Measurements from ENCODE around the gene ADGRL3.

The ADGRL3 gene

DNA sequence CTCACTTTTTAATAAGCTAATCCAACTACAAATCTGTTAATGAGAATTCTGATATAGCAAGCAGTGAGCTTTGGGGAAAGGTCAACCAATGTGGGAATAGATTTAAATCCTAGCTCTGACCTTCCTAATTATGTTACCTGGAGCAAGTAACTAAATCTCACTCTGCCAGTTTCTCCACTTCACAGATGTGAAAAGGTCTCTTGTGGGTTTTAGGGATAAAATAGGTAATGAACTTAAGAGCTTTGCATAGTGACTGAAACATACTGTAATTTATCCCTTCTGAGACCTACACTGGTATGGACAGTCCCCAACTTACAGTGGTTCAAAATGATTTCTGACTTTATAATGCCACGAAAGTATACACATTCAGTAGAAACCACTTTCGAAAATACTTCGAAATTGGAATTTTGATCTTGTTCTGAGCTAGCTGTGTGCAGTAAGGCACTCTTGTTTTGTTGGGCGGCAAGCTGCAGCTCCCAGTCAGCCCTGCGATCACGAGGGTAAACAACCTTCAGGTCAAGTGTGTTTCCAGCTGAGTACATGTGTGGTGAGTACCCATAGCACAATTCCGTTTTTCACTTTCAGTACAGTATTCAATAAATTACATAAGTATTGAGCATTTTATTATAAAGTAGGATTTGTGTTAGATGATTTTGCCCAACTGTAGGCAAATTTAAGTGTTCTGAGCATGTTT, 93.7 kb downstream of the ADGRL3 start:
- H3K27ac Mint-ChIP-seq: no peak overlapping the region
- no peaks in the 10 kb centered on the region for H3K36me3 Mint-ChIP-seq
- H3K4me1 Mint-ChIP-seq: no peaks in the 10 kb centered on the region
- no peak for ATAC-seq
- DNase-seq (ENCODE audit: low spot score in 2 of 2): no peak
- no peak overlapping the region for H3K4me3 Mint-ChIP-seq
- H3K9me3 Mint-ChIP-seq: peaks cover 12% of the 10 kb centered on the region

DNA sequence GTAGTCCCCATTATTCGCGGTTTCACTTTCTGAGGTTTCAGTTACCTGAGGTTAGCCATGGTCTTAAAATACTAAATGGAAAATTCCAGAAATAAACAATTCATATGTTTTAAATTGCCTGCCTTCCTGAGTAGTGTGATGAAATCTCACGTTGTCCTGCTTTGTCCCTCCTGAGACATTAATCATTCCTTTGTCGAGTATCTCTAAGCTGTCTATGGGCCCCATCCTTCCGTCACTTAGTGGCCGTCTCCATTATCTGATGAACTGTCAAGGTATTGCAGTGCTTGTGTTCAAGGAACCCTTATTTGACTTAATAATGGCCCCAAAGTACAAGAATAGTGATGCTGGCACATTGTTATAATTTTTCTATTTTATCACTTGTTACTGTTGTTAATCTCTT, 94.8 kb downstream of the ADGRL3 start:
- no peak overlapping the region for H3K4me3 Mint-ChIP-seq
- DNase-seq (ENCODE audit: low spot score in 2 of 2) (no peak), ATAC-seq (no peak)
- H3K27ac Mint-ChIP-seq: no peak overlapping the region
- H3K9me3 Mint-ChIP-seq: peaks cover 12% of the 10 kb centered on the region
- no peaks in the 10 kb centered on the region for H3K4me1 Mint-ChIP-seq
- no peaks in the 10 kb centered on the region for H3K36me3 Mint-ChIP-seq

DNA sequence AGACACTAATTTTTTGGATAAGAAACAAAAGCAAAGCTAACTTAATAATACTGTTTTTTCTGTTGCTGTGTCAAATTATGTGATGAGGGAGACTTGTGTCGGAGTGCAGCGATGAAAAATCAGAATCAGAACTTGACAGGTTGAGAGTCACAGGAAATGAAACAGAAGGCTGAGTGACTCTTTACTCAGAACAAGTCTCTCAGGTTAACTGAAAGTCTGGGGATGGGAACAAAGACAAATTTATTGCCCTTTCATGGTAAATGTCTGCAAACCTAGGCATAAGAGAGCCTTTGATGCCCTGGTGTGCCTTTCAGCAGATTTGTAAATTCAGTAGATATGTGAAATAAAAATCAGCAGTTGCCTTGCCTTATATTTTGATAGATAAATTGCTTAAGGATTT, 96.0 kb downstream of the ADGRL3 start:
- ATAC-seq (no peak), DNase-seq (ENCODE audit: low spot score in 2 of 2) (no peak)
- peaks cover 6% of the 10 kb centered on the region for H3K9me3 Mint-ChIP-seq
- no peaks in the 10 kb centered on the region for H3K4me1 Mint-ChIP-seq
- no peak overlapping the region for H3K4me3 Mint-ChIP-seq
- H3K36me3 Mint-ChIP-seq: no peaks in the 10 kb centered on the region
- no peak overlapping the region for H3K27ac Mint-ChIP-seq

DNA sequence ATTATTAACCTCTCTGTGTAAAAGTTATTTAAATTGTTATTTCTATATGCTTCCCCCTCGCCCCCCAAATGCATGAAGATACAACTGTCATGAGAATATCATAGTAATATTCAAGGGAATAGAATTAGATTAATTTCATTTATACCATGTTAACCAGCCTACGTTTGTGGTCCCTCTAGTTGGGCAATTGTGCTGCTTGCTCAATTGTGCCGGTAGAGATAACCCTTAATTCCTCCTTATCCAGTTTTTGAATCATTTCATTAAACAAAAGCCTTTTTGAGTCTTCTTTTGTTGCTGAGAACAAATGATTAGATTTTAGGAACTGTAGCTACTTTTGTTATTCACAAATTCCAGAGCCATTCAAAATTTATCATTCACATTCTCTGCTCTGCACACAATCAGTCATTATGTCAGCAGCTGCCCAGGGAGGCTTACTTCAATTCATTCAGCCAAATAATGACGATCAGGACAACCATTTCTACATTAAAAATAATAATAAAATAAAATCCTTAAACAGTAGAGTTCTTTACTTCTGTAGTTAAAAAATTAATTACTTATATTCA, 98.1 kb downstream of the ADGRL3 start:
- DNase-seq (ENCODE audit: low spot score in 2 of 2) (no peak), ATAC-seq (no peak)
- Mint-ChIP-seq H3K36me3 (no peaks in the 10 kb centered on the region), H3K9me3 (peaks cover 5% of the 10 kb centered on the region), H3K27ac (no peak overlapping the region), H3K4me1 (no peaks in the 10 kb centered on the region), H3K4me3 (no peak overlapping the region)

DNA sequence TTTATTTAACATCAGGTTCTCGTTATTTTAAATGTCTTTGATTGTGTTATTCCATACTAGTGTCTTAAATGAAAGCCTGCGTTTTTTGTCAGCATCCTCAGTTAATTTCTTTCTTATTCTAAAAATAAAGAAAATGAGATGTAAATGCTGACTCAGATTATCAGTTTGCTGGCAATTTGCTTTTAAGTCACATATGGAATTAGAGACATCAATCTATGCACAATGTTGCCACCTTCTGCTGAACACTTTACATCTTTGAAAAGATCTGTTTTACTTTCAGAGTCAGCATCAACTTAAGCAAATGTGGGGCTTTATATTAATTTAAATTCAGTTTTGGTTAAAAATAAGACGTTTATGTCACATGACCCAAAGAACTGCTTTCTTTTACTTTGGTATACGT, 99.2 kb downstream of the ADGRL3 start:
- Mint-ChIP-seq H3K9me3 (peaks cover 5% of the 10 kb centered on the region), H3K4me1 (no peaks in the 10 kb centered on the region), H3K27ac (no peak overlapping the region), H3K36me3 (no peaks in the 10 kb centered on the region), H3K4me3 (no peak overlapping the region)
- no peak for ATAC-seq
- no peak for DNase-seq (ENCODE audit: low spot score in 2 of 2)

DNA sequence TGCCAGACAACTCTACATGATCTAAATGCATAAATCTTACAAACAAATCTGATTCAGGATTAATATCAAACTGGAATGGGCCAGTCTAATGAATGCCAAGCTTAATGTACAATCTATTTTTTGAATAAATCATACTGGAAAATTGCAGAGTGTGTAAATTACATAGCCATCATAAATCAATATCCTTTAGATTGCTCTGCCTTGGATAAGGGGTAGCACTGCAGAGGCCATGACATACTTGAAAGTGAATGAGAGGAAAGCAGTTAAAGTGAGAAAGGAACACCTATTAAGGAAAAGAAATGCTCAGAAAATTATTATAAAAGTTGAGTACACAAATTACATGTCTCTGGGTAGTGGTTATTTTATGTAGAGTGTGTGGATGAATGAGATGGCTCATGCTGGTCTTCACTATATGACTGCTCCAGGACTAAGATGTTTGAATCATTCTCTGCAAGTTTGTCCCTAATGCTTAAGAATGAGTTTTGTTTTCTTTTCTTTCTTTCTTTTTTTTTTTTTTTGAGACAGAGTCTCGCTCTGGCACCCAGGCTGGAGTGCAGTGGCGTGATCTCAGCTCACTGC, 100.2 kb downstream of the ADGRL3 start:
- no peak for DNase-seq (ENCODE audit: low spot score in 2 of 2)
- Mint-ChIP-seq H3K4me3 (no peak overlapping the region), H3K36me3 (no peaks in the 10 kb centered on the region), H3K27ac (no peak overlapping the region), H3K9me3 (peaks cover 5% of the 10 kb centered on the region), H3K4me1 (no peaks in the 10 kb centered on the region)
- ATAC-seq: no peak

DNA sequence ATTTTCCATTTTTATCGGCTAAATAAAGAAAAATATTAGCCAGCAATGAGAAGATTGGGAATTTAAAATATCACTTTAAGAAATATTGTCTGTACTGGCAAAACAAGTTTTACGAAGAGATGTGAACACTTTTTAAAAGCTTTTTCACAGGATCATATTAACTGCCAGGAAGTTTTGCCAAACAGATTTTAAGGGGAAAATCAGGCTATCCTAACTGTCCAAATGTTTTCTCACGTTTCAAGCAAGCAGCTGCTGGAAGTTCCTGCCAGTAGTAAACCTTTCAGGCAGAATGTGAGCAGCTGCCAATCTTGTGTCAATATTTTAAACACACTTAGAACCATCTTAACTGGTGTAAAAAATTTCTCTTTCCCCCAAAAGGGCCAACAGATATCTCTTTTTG, 101.1 kb downstream of the ADGRL3 start:
- no peak overlapping the region for H3K27ac Mint-ChIP-seq
- ATAC-seq: no peak
- peaks cover 2% of the 10 kb centered on the region for H3K9me3 Mint-ChIP-seq
- no peaks in the 10 kb centered on the region for H3K4me1 Mint-ChIP-seq
- DNase-seq (ENCODE audit: low spot score in 2 of 2): no peak
- no peak overlapping the region for H3K4me3 Mint-ChIP-seq
- H3K36me3 Mint-ChIP-seq: no peaks in the 10 kb centered on the region

DNA sequence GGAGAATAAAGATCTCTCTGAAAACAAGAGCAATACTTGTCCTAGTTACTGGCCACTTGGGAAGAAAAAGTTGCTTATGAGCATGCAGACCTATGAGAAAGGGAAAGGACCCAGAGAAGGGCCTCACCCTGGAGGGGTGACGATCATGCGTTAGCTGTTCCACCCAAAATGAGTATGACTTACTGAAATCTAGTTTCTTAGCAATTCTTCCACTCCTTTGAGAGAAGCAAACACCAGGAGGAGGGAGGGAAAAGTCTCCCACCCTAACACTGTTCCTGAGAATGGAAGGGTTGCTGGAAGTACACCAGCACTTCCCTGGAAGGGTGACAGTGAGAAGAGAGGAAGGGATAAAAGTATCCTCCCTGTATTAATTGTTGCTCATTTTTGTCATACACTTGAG, 107.9 kb downstream of the ADGRL3 start:
- peaks cover 13% of the 10 kb centered on the region for H3K9me3 Mint-ChIP-seq
- H3K4me1 Mint-ChIP-seq: no peaks in the 10 kb centered on the region
- no peak overlapping the region for H3K4me3 Mint-ChIP-seq
- no peaks in the 10 kb centered on the region for H3K36me3 Mint-ChIP-seq
- DNase-seq (ENCODE audit: low spot score in 2 of 2): no peak
- no peak for ATAC-seq
- no peak overlapping the region for H3K27ac Mint-ChIP-seq

DNA sequence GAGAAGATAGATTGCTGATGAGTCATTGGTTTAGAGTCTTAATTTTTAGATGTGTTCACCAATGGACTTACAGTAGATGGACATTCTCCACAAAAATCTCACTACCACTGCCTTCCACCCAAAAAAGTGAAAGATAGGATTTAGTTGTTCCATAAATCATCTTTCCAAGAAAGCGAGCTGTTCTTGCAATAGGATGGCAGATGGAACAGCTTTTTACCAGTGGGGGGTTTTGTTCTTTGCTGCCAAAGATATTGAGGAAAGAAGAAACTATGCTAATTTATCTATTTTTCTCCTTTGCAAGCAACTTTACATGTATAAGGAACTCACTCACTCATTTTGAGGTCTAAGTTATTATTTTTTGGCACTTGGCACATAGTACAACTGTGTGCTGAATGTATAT, 109.5 kb downstream of the ADGRL3 start:
- no peak for DNase-seq (ENCODE audit: low spot score in 2 of 2)
- Mint-ChIP-seq H3K9me3 (peaks cover 16% of the 10 kb centered on the region), H3K27ac (no peak overlapping the region), H3K4me3 (no peak overlapping the region), H3K4me1 (no peaks in the 10 kb centered on the region), H3K36me3 (no peaks in the 10 kb centered on the region)
- no peak for ATAC-seq

DNA sequence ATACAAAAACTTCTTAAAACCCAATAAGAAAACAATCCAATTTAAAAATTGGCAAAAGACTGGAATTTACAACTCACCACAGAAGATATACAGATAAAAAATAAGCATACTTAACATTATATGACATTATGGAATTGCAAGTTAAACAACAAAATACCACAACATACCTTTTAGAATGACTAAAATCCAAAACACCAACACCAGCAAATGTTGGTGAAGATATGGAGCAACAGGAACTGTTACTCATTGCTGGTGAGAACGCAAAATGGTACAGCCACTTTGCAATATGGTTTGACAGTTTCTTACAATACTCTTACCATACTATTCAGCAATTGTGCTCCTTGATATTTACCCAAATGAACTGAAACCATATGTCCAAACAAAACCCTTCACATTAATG, 112.4 kb downstream of the ADGRL3 start:
- no peak overlapping the region for H3K4me3 Mint-ChIP-seq
- no peaks in the 10 kb centered on the region for H3K4me1 Mint-ChIP-seq
- DNase-seq (ENCODE audit: low spot score in 2 of 2) (no peak), ATAC-seq (no peak)
- H3K9me3 Mint-ChIP-seq: peaks cover 25% of the 10 kb centered on the region
- H3K27ac Mint-ChIP-seq: no peak overlapping the region
- no peaks in the 10 kb centered on the region for H3K36me3 Mint-ChIP-seq

DNA sequence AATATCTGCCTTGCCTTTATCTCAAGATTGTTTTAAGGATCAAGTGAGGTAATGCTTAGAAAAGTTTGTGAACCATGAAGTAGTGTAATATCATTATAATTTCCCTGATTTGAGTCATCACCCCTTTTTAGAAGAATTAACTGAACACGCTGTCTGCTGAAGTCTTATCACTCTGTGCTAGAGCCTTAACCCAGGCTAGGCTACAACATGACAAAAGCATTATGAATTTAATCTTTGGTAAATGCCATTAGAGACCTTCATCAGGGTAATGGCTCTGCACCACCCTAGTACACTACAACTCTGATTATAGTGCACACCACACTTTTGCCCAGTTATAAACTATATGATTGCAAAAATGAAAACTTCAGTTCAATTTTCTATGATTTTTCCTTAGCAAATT, 118.3 kb downstream of the ADGRL3 start:
- ATAC-seq (no peak), DNase-seq (ENCODE audit: low spot score in 2 of 2) (no peak)
- H3K27ac Mint-ChIP-seq: no peak overlapping the region
- no peaks in the 10 kb centered on the region for H3K4me1 Mint-ChIP-seq
- peaks cover 22% of the 10 kb centered on the region for H3K9me3 Mint-ChIP-seq
- H3K4me3 Mint-ChIP-seq: no peak overlapping the region
- H3K36me3 Mint-ChIP-seq: no peaks in the 10 kb centered on the region

DNA sequence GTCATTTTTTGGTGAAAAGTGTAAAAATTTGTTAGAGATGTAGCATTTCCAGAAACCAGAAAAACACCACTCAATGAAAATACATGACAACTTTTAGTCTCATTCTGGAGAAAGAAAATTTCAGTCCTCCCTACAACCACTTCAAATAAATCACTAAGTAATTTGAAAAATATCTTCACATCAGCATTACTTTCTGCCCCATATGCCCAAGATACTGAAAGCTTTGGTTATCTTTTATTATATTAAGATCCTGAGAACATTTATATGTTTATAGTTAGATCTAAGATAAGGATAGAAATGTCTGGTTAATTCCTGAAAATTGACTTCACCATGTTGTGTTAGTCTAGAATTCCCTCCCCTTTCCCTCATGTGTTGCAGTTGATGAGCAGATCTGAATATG, 119.0 kb downstream of the ADGRL3 start:
- Mint-ChIP-seq H3K4me3 (no peak overlapping the region), H3K9me3 (peaks cover 27% of the 10 kb centered on the region), H3K4me1 (no peaks in the 10 kb centered on the region), H3K27ac (no peak overlapping the region), H3K36me3 (no peaks in the 10 kb centered on the region)
- ATAC-seq: no peak
- no peak for DNase-seq (ENCODE audit: low spot score in 2 of 2)

DNA sequence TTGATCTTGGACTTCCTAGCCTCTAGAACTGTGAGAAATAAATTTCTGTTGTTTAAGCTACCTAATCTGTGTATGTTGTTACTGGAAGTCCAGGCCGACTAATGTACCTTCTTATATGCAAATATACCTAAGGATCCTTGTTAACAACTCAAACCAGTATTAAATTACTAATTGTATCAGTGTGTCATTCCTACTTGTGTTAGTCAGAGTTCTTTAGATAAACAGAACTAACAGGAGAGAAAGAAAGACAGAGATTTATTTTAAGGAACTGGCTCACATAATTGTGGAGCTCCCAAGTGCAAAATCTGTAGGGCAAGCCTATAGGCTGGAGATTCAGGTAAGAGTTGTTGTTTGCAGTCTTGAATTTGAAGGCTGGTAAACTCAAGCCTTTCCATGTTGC, 120.0 kb downstream of the ADGRL3 start:
- H3K36me3 Mint-ChIP-seq: no peaks in the 10 kb centered on the region
- peaks cover 24% of the 10 kb centered on the region for H3K9me3 Mint-ChIP-seq

DNA sequence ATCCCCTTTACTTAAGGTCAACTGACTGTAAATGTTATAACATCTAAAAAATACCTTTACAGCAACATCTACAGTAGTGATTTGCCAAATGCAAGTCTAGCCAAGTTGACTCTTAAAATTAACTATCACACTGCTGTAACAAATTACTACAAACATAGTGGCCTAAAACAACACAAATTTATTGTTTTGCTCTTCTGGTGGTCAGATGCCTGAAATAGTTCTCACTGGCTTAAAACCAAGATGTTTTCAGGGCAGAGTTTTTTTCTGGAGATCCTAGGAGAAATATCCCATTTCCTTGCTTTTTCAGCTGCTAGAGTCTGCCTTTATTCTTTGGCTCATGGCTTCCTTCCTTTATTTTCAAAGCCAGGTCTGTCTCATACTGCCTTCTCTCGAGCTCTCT, 120.5 kb downstream of the ADGRL3 start:
- Mint-ChIP-seq H3K9me3 (peaks cover 24% of the 10 kb centered on the region), H3K4me1 (no peaks in the 10 kb centered on the region), H3K27ac (no peak overlapping the region), H3K4me3 (no peak overlapping the region), H3K36me3 (no peaks in the 10 kb centered on the region)
- ATAC-seq (no peak), DNase-seq (ENCODE audit: low spot score in 2 of 2) (no peak)

More for the DNA sequence above, 120.0 kb downstream of the ADGRL3 start:
- ATAC-seq (no peak), DNase-seq (ENCODE audit: low spot score in 2 of 2) (no peak)
- H3K4me1 Mint-ChIP-seq: no peaks in the 10 kb centered on the region
- no peak overlapping the region for H3K27ac Mint-ChIP-seq
- no peak overlapping the region for H3K4me3 Mint-ChIP-seq

DNA sequence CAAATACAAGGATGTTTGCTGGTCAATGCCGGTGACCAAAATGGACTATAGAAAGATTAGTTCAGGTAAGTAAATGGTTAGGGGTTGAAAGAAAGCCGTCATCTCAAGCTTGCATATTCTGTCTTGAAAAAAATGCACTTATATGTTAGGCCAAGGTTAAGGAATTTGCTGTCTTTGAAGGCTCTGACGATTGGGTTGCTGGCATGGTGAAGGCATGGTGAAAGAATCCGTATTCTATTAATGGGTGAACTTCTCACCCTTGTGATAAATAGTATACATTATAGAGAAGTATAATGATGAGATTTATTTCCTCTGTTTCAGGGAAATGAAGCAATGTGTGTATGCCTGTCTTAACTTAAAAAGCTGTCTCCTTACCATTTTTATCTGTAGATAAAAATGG, 132.6 kb downstream of the ADGRL3 start:
- Mint-ChIP-seq H3K9me3 (peaks cover 16% of the 10 kb centered on the region), H3K27ac (no peak overlapping the region), H3K4me1 (no peaks in the 10 kb centered on the region), H3K4me3 (no peak overlapping the region), H3K36me3 (no peaks in the 10 kb centered on the region)
- ATAC-seq: no peak
- DNase-seq (ENCODE audit: low spot score in 2 of 2): no peak

DNA sequence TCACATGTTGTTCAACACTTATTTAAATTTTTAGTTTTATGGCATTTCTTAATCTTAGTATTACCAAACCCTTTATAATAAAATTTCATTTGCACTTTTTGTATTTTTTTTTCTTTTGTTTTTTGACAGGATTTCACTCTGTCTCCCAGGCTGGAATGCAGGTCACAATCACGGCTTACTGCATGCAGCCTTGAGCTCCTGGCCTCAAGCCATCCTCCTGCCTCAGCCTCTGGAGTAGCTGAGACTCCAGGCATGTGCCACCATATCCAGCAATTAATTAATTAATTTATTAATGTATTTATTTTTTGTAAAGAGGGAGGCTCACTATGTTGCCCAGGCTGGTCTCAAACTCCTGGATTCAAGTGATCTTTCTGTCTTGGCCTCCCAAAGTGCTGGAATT, 133.4 kb downstream of the ADGRL3 start:
- Mint-ChIP-seq H3K4me3 (no peak overlapping the region), H3K27ac (no peak overlapping the region), H3K9me3 (peaks cover 13% of the 10 kb centered on the region), H3K4me1 (no peaks in the 10 kb centered on the region), H3K36me3 (no peaks in the 10 kb centered on the region)
- DNase-seq (ENCODE audit: low spot score in 2 of 2): no peak
- ATAC-seq: no peak

Data from stimulated activated effector memory CD8-positive, alpha-beta T cell treated with anti-CD3 and anti-CD28 coated beads, Interleukin-12 subunit alpha, Interleukin-12 subunit beta, amount 100 ng/mL, for 72 hours (primary cell).